CD14-positive monocyte (primary cell): ENCODE data around the gene UGT1A9. TPM values are rescaled to one million over a fixed set of nuclear protein-coding genes. Genes with fewer than 3 reads are reported as not detected.

Experiments
- DNase-seq, 3 donors: peaks; one replicate each; pipeline ENCODE4 v3.0.0-alpha.2; 2011 to 2022
- H2AFZ ChIP-seq: 2 replicates; pipeline ENCODE4 v1.6.0; 2012; ENCODE audit warnings: mild to moderate bottlenecking, low read depth, low read length, inconsistent platforms; ENCODE audit not compliant: insufficient read depth, poor library complexity, severe bottlenecking
- H3K27ac ChIP-seq, 2 donors: 1 replicate in 1 of 2; 2 replicates in 1 of 2; pipeline ENCODE4 v1.5.1; 2012 to 2013; ENCODE audit warnings: low read length in 2 of 2, control low read depth in 1 of 2, inconsistent platforms in 1 of 2, low read depth in 1 of 2, mild to moderate bottlenecking in 1 of 2
- H3K27me3 ChIP-seq, 2 donors: one replicate each; pipeline versions ENCODE4 v1.6.0 to v1.6.1; 2011 to 2013; ENCODE audit warnings: low read length in 2 of 2; ENCODE audit not compliant: control insufficient read depth in 2 of 2, insufficient read depth in 2 of 2
- H3K36me3 ChIP-seq, 2 donors: replicated peaks in 1 of 2; 1 replicate in 1 of 2; 2 replicates in 1 of 2; pipeline versions ENCODE4 v1.5.1 to v1.6.1; 2012 to 2013; ENCODE audit warnings: low read length in 2 of 2, control low read depth in 1 of 2, inconsistent platforms in 1 of 2, mild to moderate bottlenecking in 1 of 2; ENCODE audit not compliant: insufficient read depth in 2 of 2, control insufficient read depth in 1 of 2
- H3K4me1 ChIP-seq, 2 donors: 1 replicate in 1 of 2; 2 replicates in 1 of 2; pipeline versions ENCODE4 v1.5.1 to v1.6.1; 2012 to 2013; ENCODE audit warnings: low read length in 2 of 2, control low read depth in 1 of 2, inconsistent platforms in 1 of 2, mild to moderate bottlenecking in 1 of 2, moderate library complexity in 1 of 2; ENCODE audit not compliant: insufficient read depth in 2 of 2, control insufficient read depth in 1 of 2
- H3K4me2 ChIP-seq: replicated peaks from 2 replicates; pipeline ENCODE3; 2012; ENCODE audit warnings: low read length, moderate library complexity, mild to moderate bottlenecking; ENCODE audit not compliant: poor library complexity, severe bottlenecking; ENCODE audit errors: extremely low read depth
- H3K4me3 ChIP-seq, 3 experiments: fragments of 200-600 bp in 1 of 3; sonication (generic) in 1 of 3; replicated peaks in 1 of 3; 1 replicate in 2 of 3; 2 replicates in 1 of 3; pipeline ENCODE4 v1.5.1; 2011 to 2013; ENCODE audit warnings: low read length in 3 of 3, mild to moderate bottlenecking in 3 of 3, control low read depth in 2 of 3, low read depth in 2 of 3, inconsistent platforms in 1 of 3, moderate library complexity in 1 of 3
- H3K79me2 ChIP-seq: 2 replicates; pipeline ENCODE4 v1.6.0; 2012; ENCODE audit warnings: mild to moderate bottlenecking, control low read depth, inconsistent platforms, low read length, moderate library complexity; ENCODE audit not compliant: insufficient read depth
- H3K9ac ChIP-seq: 2 replicates; pipeline ENCODE4 v1.6.0; 2017; ENCODE audit warnings: low read length, mild to moderate bottlenecking; ENCODE audit not compliant: insufficient read depth, poor library complexity, severe bottlenecking
- H3K9me3 ChIP-seq, 2 donors: replicated peaks in 1 of 2; 1 replicate in 1 of 2; 2 replicates in 1 of 2; pipeline versions ENCODE4 v1.5.1 to v1.6.1; 2012 to 2013; ENCODE audit warnings: low read length in 2 of 2, control low read depth in 1 of 2; ENCODE audit not compliant: control insufficient read depth in 1 of 2, insufficient read depth in 1 of 2
- H4K20me1 ChIP-seq: 2 replicates; pipeline ENCODE4 v1.6.0; 2012; ENCODE audit warnings: mild to moderate bottlenecking, low read length, control low read depth, moderate library complexity; ENCODE audit not compliant: insufficient read depth
- H3K27ac Mint-ChIP-seq, 7 donors: one replicate each; pipeline ENCODE4 v1.8.0; 2020; ENCODE audit warnings: mild to moderate bottlenecking in 7 of 7, mixed read lengths in 7 of 7, moderate library complexity in 6 of 7, inconsistent platforms in 2 of 7
- H3K27me3 Mint-ChIP-seq, 3 donors: one replicate each; pipeline ENCODE4 v1.8.0; 2021 to 2022; ENCODE audit warnings: low read depth in 3 of 3, mild to moderate bottlenecking in 3 of 3, mixed read lengths in 3 of 3, moderate library complexity in 3 of 3, inconsistent platforms in 1 of 3
- H3K36me3 Mint-ChIP-seq, 2 donors: one replicate each; pipeline ENCODE4 v1.8.0; 2020; ENCODE audit warnings: mixed read lengths in 2 of 2, inconsistent platforms in 1 of 2, mild to moderate bottlenecking in 1 of 2
- H3K4me1 Mint-ChIP-seq: one replicate; pipeline ENCODE4 v1.8.0; 2020; ENCODE audit warnings: mild to moderate bottlenecking, mixed read lengths
- H3K4me3 Mint-ChIP-seq, 2 donors: one replicate each; pipeline ENCODE4 v1.8.0; 2020; ENCODE audit warnings: mild to moderate bottlenecking in 2 of 2, mixed read lengths in 2 of 2, moderate library complexity in 1 of 2
- H3K9me3 Mint-ChIP-seq, 7 donors: one replicate each; pipeline ENCODE4 v1.8.0; 2020 to 2022; ENCODE audit warnings: mixed read lengths in 7 of 7, mild to moderate bottlenecking in 6 of 7, moderate library complexity in 6 of 7, inconsistent platforms in 2 of 7
- CTCF ChIP-seq: fragments of 200-600 bp; IDR thresholded peaks from one replicate; pipeline ENCODE4 v1.8.0; 2022; ENCODE audit warnings: antibody characterized with exemption, mild to moderate bottlenecking
- WGBS: methylation state at CpG from one replicate; pipeline ENCODE4 v1.1.5; 2013; ENCODE audit warnings: missing lambda C conversion rate; ENCODE audit not compliant: insufficient coverage; 5-methylcytosine and 5-hydroxymethylcytosine counted together
- intact Hi-C, 2 donors: fragments of 100-400 bp; cut with micrococcal nuclease; formaldehyde crosslinking; loops; one replicate each; pipeline versions ENCODE4 v1.15.0 to v1.15.1; 2023
- polyA plus RNA-seq, 3 donors: library from polyadenylated mRNA; depleted of rRNA in 1 of 3; unstranded in 2 of 3; stranded (reverse) in 1 of 3; fragments of 300-500 nt in 2 of 3; fragments of >200 nt in 1 of 3; fragmentation: Illumina TruSeq in 2 of 3; gene quantifications; 1 replicate in 2 of 3; 2 replicates in 1 of 3; pipeline ENCODE4 v1.2.3, GENCODE V29; 2012 to 2021

Gene UGT1A9
- polyA plus RNA-seq, 3 donors: not detected

DNA sequence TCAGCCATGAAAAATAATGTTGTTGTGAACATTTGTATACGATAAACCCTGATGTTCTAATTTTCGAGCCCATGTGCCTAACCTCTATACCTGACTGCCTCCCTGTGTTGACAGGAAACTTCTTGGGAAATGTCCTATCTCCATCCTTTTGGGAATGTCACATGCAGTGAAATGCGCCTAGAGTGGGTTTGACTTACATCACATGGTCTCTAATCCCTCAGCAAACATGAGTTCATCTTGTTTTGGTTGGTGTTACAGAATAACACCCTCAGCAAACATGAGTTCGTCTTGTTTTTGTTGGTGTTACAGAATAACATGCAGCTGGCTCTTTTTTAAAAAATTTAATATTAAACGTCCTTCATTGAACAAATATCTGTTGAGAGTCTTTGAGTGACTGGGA lies 16.6 kb downstream of the UGT1A9 start:
- no peak for TF ChIP-seq CTCF
- no peak overlapping the region for H2AFZ ChIP-seq
- no peaks in the 10 kb centered on the region for H3K36me3 ChIP-seq
- Mint-ChIP-seq H3K36me3 (no peaks in the 10 kb centered on the region), H3K27me3 (peaks cover 0 to 2% (median 0%) of the 10 kb centered on the region in 3 donors), H3K27ac (no peak overlapping the region), H3K4me1 (no peaks in the 10 kb centered on the region), H3K4me3 (no peak overlapping the region), H3K9me3 (peaks cover 0 to 5% (median 0%) of the 10 kb centered on the region in 7 donors)
- intact Hi-C loops: no loop called here
- no peak overlapping the region for H3K27ac ChIP-seq
- H3K9ac ChIP-seq: no peak overlapping the region
- H3K4me3 ChIP-seq: no peak overlapping the region
- 80% methylated on average over 1 of the region's 5 CpGs for WGBS
- no peaks in the 10 kb centered on the region for H3K4me1 ChIP-seq
- no peaks in the 10 kb centered on the region for H3K9me3 ChIP-seq
- no peak overlapping the region for H3K4me2 ChIP-seq
- DNase-seq: no peak
- no peaks in the 10 kb centered on the region for H4K20me1 ChIP-seq
- no peaks in the 10 kb centered on the region for H3K79me2 ChIP-seq
- no peaks in the 10 kb centered on the region for H3K27me3 ChIP-seq

GRCh38 chr2:233689031-233689430 lies 17.3 kb downstream of the UGT1A9 start:
- Histone ChIP-seq H3K9ac (no peak overlapping the region), H3K27ac (no peak overlapping the region), H3K79me2 (no peaks in the 10 kb centered on the region), H3K4me1 (no peaks in the 10 kb centered on the region), H3K36me3 (no peaks in the 10 kb centered on the region), H4K20me1 (no peaks in the 10 kb centered on the region), H2AFZ (no peak overlapping the region), H3K9me3 (no peaks in the 10 kb centered on the region), H3K27me3 (no peaks in the 10 kb centered on the region), H3K4me3 (no peak overlapping the region), H3K4me2 (no peak overlapping the region)
- no peak for TF ChIP-seq CTCF
- Mint-ChIP-seq H3K36me3 (no peaks in the 10 kb centered on the region), H3K4me3 (no peak overlapping the region), H3K4me1 (no peaks in the 10 kb centered on the region), H3K9me3 (peaks cover 0 to 6% (median 0%) of the 10 kb centered on the region in 7 donors), H3K27ac (peak overlapping the region in 1 of 7 donors; percentile 54), H3K27me3 (peaks cover 0 to 2% (median 0%) of the 10 kb centered on the region in 3 donors)
- DNase-seq: no peak
- intact Hi-C loops: no loop called here
